GM10266 (cell line): ENCODE data around the gene NPR1.
A peak's percentile ranks its signal among the peaks of the same experiment; 100 is the strongest.

Source experiments
- DNase-seq: peaks from one replicate; pipeline ENCODE4 v3.0.0; 2012; ENCODE audit errors: extremely low spot score
- TF ChIP-seq, protein P1 (sequence below): IDR thresholded peaks from 2 replicates; pipeline ENCODE4 v1.5.1; 2012; ENCODE audit warnings: mild to moderate bottlenecking, low read depth; ENCODE audit not compliant: control insufficient read depth, insufficient read depth; ENCODE audit errors: missing control alignments

NPR1 gene

DNA sequence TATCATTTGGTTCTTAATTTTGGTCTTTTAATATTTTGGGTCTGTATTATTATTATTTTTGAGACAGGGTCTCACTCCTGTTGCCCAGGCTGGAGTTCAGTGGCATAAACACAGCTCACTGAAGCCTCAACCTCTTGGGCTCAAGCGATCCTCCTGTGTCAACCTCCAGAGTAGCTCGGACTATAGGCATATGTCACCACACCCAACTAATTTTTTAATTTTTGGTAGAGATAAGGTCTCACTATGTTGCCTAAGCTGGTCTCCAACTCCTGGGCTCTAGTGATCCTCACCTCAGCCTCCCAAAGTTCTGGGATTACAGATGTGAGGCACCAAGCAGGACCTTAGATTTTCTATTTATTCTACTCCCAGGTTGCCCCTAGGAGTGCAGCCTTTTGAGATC lies 5.0 kb upstream of the NPR1 start:
- no peak for DNase-seq
- TF ChIP-seq, protein P1, sequence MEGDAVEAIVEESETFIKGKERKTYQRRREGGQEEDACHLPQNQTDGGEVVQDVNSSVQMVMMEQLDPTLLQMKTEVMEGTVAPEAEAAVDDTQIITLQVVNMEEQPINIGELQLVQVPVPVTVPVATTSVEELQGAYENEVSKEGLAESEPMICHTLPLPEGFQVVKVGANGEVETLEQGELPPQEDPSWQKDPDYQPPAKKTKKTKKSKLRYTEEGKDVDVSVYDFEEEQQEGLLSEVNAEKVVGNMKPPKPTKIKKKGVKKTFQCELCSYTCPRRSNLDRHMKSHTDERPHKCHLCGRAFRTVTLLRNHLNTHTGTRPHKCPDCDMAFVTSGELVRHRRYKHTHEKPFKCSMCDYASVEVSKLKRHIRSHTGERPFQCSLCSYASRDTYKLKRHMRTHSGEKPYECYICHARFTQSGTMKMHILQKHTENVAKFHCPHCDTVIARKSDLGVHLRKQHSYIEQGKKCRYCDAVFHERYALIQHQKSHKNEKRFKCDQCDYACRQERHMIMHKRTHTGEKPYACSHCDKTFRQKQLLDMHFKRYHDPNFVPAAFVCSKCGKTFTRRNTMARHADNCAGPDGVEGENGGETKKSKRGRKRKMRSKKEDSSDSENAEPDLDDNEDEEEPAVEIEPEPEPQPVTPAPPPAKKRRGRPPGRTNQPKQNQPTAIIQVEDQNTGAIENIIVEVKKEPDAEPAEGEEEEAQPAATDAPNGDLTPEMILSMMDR: no peak

- peak; percentile 82 for DNase-seq
- TF ChIP-seq, protein P1: peak; percentile 92
Measured at GRCh38 chr1:153677718-153678518, 570 bp upstream of the NPR1 start.

DNA sequence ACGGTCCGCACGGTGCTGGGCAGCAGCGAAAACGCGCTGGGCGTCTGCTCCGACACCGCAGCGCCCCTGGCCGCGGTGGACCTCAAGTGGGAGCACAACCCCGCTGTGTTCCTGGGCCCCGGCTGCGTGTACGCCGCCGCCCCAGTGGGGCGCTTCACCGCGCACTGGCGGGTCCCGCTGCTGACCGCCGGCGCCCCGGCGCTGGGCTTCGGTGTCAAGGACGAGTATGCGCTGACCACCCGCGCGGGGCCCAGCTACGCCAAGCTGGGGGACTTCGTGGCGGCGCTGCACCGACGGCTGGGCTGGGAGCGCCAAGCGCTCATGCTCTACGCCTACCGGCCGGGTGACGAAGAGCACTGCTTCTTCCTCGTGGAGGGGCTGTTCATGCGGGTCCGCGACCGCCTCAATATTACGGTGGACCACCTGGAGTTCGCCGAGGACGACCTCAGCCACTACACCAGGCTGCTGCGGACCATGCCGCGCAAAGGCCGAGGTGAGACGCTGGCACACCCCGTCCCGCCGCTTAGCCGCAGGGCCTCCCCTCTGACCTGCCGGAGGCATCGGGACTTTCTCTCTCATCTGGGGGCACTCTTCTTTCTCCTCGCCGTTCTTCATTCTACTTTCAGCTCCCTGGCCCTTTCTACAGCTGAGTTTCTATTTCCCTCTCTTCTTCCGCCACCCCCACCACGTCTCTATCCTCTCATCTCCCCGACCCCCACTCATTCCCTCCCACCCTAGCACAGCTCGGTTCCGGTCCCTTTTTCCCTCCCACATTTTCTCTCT lies 1.0 kb downstream of the NPR1 start:
- no peak for DNase-seq

DNA sequence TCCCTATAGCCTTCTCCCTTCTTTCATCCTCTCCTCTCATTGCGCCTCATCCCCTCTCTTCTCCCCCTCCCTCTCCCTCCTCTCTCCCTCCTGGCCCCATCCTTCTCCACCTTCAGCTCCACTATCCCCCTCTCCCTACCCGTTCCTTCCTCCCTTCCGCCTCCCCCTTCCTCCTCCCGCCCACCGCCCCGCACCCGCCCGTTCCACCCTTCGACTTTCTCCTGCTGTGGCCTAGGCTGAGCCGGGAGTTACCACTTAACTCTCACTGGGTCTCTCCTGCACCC lies 1.6 kb downstream of the NPR1 start:
- TF ChIP-seq, protein P1: no peak
- DNase-seq: no peak

More for the DNA sequence above, 1.0 kb downstream of the NPR1 start:
- TF ChIP-seq, protein P1: no peak

DNA sequence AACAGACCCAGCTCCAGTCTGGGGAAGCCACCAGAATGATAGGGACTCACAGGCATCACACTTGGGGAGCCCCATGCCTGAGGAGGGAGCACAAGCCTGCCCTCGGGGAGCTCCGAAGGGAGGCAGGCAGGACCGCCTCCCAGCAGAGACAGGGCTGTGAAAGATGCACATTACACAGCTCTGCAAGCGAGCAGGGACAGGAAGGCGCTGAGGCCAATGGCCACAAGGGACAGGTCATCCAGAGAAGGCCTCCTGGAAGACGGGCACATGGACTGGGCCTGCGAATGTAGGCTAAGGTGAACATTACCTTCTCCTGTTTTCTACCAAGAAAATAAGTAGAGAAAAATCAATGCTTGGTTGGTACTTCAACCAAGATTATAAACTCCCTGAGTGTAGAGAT lies 4.2 kb downstream of the NPR1 start:
- TF ChIP-seq, protein P1: no peak
- no peak for DNase-seq

GRCh38 chr1:153683854-153684253 lies 5.4 kb downstream of the NPR1 start:
- TF ChIP-seq, protein P1: no peak
- DNase-seq: no peak

GRCh38 chr1:153684892-153685291 lies 6.4 kb downstream of the NPR1 start:
- DNase-seq: no peak
- TF ChIP-seq, protein P1: no peak
